DMS153 treated with DMSO at 0.1 percent for 48 hours (cell line): ENCODE data around the gene MEI4.
"Not testable (repeated sequence)": the region's sequence is repeated elsewhere in the genome, so short reads cannot be mapped to it uniquely, and the experiment has no call there.

ENCODE experiments used
- DNase-seq: peaks from one replicate; lab custom pipeline; 2025; ENCODE audit not compliant: unreplicated experiment; lab: John Stamatoyannopoulos, UW

The MEI4 gene, protein sequence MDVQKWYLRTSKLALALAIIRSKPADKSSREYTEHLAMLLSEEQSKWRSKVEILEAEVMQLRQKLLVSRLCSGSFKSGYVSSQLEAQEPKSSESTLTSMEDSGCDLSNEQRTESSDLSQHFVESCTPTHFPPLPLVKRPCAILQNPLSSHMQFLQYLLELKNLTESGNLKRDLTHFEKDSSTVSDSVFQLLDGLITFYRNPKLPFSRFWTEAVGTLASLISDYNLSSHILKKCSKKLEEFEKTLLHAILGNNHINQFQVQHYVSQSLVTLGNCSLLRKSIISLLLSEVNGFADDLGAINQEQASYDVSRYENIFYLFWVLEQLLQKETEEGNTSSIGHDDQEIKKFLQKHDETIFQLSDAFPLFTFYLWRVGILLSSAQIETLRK

GRCh38 chr6:77652739-77653138 is at the start of gene MEI4:
TSS of gene MEI4 (plus strand) at chr6:77653039. CDS start at chr6:77690672, 37,633 bp downstream.
- no peak for DNase-seq

DNA sequence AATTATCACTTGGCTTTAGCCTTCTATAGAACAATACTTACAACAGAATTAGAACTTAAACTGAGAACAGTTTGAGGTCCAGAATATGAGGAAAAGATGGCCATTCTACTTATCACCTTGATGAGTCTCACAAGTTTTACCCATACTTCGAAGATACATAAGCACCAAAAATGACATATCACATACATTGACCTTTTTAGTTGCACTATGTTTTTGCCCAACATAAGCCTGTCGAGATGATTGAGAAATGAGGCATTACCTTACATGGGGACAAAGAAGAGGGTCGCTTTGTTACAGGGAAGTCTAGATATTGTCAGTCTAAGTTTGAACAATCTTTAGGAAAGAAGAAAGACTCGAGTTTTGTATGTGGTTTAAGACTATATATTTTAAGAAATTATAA is 48.4 kb upstream of the MEI4 start:
- DNase-seq = no peak

GRCh38 chr6:77607004-77607403 is 45.8 kb upstream of the MEI4 start:
- no peak for DNase-seq

GRCh38 chr6:77609106-77609505 is 43.7 kb upstream of the MEI4 start:
- no peak for DNase-seq

DNA sequence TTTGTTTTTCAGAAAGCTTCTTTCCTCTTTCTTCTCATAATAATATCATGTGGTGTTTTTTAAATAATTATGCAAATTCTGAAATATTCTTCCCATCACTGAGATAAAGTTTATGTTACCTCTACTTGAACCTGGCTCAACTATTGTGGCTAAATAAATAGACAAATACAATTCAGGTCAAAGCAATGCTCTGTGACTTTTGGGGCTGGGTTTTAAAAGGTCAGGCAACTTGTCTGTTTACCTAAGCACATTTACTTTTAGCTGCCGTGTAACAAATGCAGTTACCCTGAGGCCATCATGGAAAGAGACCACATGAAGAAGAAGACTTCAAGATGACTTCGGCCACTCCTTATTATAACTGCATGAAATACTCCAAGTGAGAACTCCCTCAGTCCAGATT is 33.7 kb upstream of the MEI4 start:
- DNase-seq = no peak

DNA sequence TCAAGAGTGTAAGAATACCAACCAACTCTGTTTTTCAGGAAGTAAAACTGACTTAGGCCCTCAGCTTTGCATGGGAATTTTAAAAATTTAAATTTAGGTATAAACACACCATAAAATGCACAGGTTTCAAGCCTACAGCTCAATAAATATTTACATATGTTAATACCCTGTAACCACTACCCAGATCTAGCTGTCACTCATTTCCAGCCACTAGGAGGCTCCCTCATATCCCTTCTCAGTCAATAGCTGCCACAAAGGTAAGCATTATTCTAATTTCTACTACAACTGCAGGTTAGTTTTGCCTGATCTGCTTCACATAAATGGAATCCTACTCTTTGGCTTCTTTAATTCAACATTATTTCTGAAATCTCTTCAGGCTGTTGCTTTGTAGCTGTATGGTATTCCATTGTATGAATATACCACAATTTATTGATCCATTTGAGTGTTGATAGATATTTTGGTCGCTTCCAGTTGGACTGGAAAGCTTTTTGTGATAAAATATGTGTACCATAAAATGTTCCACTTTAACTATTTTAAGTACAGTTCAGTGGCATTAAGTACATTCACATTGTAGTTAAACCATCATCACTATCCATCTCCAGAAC is 32.5 kb upstream of the MEI4 start:
- DNase-seq = no peak

GRCh38 chr6:77624515-77624914 is 28.3 kb upstream of the MEI4 start:
- DNase-seq = no peak

- DNase-seq = no peak
Measured at GRCh38 chr6:77626426-77626825, 26.4 kb upstream of the MEI4 start.

- no peak for DNase-seq
Measured at GRCh38 chr6:77630014-77630413, 22.8 kb upstream of the MEI4 start.

DNA sequence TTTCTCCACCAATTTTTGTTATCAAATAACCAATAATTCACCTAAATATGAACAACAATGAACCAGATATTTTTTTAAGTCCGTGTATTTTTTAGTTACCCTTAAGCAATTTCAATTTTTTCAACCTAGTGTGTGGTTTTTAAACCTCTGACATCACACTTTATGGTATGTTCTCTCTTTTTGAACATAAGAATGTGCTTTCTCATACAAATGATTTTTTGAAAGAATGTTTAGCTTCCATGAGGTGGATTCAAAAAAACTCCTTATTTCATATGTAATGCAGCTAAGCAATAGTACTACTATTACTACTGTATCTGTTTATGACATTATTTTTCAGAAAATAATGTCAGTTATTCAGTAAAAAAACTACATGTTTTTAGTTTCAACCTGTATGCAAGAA is 19.4 kb upstream of the MEI4 start:
- no peak for DNase-seq

DNA sequence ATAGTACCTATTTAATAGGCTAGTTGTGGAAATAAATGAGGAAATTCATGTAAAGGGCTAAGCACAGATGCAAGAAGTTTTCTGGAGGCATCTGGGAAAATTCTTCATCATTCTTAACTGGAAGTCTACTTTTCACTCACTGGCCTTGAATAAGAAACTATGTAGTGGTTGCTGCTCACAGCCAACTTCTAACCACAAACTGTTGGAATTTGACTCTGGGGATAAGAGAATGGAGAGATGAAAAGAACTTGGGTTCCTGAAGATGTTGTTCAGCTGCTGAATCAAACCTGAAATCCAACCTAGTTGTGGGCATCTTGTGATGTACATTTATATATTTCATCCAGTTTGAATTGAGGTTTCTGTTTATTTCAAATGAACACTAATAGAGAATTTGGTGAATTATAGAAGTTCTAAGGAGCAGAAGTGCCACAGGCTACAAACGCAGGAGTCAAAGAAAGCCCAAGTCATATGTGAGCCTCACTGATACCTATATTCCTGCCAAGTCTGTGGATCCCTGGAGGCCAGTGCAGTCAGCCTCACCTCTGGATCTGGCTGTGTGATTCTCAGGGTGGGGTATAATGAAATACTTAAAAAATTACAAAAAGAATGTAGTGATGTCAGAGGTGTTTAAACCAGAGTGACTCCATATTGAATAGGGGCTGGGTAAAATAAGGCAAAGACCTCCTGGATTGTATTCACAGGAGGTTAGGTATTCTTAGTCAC is 18.7 kb upstream of the MEI4 start:
- no peak for DNase-seq

DNA sequence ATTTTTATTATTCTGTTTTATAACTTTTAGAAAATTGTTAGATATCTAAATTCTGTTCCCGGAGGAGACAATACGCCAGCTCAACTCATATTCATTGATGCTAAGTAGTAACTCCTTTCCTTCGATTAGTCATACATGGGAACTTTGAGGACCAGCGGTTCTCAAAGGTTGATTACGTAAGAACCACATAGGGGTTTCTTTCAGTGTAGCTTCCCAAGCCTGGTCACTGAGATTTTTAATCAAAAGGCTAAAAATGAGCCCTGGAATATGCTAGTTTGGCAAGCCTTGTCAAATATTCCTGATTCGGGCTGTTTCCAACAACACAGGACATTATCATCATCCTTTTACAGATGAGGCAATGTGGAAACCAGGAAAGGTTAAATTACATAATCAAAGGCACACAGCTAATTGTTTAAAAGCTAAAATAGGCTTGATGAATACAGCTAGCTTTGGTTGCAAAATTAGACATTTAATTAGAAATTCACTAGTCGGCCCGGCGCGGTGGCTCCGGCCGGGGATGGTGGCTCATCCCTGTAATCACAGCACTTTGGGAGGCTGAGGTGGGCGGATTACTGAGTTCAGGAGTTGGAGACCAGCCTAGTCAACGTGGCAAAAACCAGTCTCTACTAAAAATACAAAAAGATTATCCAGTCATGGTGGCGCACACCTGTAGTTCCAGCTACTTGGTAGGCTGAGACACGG is 14.6 kb upstream of the MEI4 start:
- no peak for DNase-seq

DNA sequence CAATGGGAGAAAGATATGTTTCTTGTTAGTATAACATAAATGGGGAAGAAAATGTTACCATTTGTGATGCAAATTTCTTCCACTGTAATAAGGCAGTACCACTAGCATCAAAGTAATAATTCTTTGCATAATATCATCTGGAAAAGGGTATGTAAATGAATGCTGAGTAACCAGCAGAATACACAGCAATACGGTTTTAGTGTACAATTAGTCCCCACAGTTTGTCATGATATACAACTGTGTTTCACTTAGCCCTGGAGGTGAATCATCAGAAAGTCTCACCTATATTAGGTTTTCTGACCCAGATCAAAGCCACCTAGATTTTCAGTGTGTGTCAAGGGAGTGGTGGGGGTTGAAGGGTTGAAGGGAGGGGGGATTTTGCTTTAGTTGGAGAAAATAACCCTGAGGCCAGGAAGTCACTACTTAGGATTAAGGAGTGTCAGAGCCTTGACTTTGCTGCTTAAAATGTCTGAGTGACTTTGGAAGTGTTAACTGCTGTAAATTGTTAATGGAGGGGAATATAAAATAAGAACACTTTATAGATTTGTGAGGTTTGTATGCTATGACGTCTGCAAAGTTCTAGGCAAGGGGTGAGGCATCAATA is 8.6 kb upstream of the MEI4 start:
- DNase-seq = no peak

- no peak for DNase-seq
Measured at GRCh38 chr6:77650098-77650663, 2.7 kb upstream of the MEI4 start.

GRCh38 chr6:77653816-77654215 is 977 bp downstream of the MEI4 start:
- no peak for DNase-seq

GRCh38 chr6:77655035-77655434 is 2.2 kb downstream of the MEI4 start:
- DNase-seq = not testable (repeated sequence)

DNA sequence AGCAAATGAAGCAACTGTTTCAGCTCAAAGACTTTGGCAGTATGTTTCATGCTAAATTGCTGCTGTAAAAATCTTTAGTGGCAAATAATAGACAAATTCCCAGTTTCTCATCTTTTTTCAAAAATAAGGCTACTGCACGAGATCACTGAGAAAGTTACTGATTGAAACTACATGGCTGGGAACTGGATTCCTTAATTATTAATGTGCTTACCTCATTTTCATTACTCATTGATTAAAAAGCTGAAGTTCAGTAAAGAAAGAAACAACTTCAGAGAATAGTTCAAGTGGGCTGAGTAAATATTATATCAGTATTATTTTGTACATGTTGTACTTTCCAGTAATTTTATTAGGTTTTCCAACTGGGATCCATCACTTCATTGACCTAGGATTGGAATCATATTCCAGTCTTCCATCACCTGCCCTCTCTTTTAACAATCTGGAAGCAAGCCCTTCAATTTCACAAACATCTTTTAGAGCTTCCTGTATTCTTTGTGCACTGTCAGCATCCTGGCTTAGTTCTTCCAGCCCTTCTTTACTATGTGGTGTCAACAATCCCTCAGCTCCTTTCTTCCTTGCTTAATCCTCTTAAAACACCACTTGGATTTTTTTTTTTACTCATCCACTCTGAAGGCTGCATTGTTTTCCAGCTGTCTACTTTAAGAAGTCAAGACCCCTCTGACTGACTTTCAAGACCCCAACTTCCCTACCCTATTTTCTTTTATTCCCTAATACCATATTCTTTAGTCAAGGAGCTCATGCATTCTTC is 4.3 kb downstream of the MEI4 start:
- DNase-seq = no peak

DNA sequence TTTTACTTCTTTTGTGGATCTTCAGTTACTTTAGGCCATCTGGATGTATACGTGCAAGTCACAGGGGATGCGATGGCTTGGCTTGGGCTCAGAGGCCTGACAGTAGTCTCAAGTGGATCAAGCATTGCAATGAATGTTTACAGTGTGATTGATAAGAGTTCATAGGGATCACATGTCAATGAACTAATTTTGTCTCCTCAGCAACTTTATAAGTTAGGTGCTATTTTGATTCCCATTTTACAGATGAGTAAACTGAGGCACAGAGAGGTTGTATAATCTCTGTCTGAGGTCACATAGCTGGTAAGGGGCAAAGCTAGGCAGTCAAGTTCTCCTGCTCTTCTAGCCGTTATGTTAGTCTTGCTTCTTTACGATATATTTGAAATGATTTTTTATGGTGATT is 13.5 kb downstream of the MEI4 start:
- no peak for DNase-seq

DNA sequence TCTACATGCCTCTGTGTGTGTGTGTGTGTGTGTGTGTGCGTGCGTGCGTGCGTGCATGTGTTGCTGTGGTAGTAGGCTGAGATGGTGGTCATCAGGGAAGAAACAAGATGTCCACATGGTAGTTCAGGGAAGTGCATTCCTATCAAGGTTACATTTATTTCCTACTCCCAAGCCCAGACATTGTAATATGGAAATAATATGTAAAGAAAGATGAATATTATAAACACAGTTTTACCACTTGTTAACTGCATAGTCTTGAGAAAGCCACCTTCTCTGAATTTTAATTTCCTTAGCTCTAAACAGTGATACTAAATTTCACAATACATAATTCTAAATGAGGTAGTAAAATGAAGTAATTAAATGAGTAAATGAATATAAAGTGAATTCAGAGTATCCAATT is 14.0 kb downstream of the MEI4 start:
- DNase-seq = no peak

- no peak for DNase-seq
Measured at GRCh38 chr6:77669913-77670312, 17.1 kb downstream of the MEI4 start.
